ENCODE results near the gene IER2.
"Not testable (repeated sequence)": the region's sequence is repeated elsewhere in the genome, so short reads cannot be mapped to it uniquely, and the experiment has no call there.

Gene IER2

GRCh38 chr19:13163609-13164342, 13.6 kb downstream of the IER2 start:
- DNase-seq (ENCODE audit: low read depth in 2 of 2): no peak

GRCh38 chr19:13164343-13165161, 14.3 kb downstream of the IER2 start:
- no peak for DNase-seq (ENCODE audit: low read depth in 2 of 2)

- no peak for DNase-seq (ENCODE audit: low read depth in 2 of 2)
These were observed 15.2 kb downstream of the IER2 start for GRCh38 chr19:13165162-13165997.

- DNase-seq (ENCODE audit: low read depth in 2 of 2): not testable (repeated sequence)
These were observed 15.9 kb downstream of the IER2 start for GRCh38 chr19:13166151-13166550.

GRCh38 chr19:13169769-13170168, 19.6 kb downstream of the IER2 start:
- DNase-seq (ENCODE audit: low read depth in 2 of 2): no peak

- DNase-seq (ENCODE audit: low read depth in 2 of 2): no peak
These were observed 20.9 kb downstream of the IER2 start for GRCh38 chr19:13171146-13171545.

GRCh38 chr19:13172346-13173138, 22.3 kb downstream of the IER2 start:
- DNase-seq (ENCODE audit: low read depth in 2 of 2): peak; percentile 63 to 73

- DNase-seq (ENCODE audit: low read depth in 2 of 2): no peak
These were observed 23.0 kb downstream of the IER2 start for GRCh38 chr19:13173139-13173737.

- no peak for DNase-seq (ENCODE audit: low read depth in 2 of 2)
These were observed 26.1 kb downstream of the IER2 start for GRCh38 chr19:13176345-13176744.

- DNase-seq (ENCODE audit: low read depth in 2 of 2): not testable (repeated sequence)
These were observed 27.4 kb downstream of the IER2 start for GRCh38 chr19:13177584-13177983.

- not testable (repeated sequence) for DNase-seq (ENCODE audit: low read depth in 2 of 2)
These were observed 28.1 kb downstream of the IER2 start for GRCh38 chr19:13178291-13178690.

GRCh38 chr19:13181747-13182388, 31.7 kb downstream of the IER2 start:
- peak in 1 of 2 donors; percentile 38 for DNase-seq (ENCODE audit: low read depth in 2 of 2)

- not testable (repeated sequence) for DNase-seq (ENCODE audit: low read depth in 2 of 2)
These were observed 34.7 kb downstream of the IER2 start for GRCh38 chr19:13184926-13185325.

GRCh38 chr19:13185763-13186657, 35.8 kb downstream of the IER2 start:
- DNase-seq (ENCODE audit: low read depth in 2 of 2): not testable (repeated sequence)

GRCh38 chr19:13186688-13187087, 36.5 kb downstream of the IER2 start:
- DNase-seq (ENCODE audit: low read depth in 2 of 2): not testable (repeated sequence)

- no peak for DNase-seq (ENCODE audit: low read depth in 2 of 2)
These were observed 37.2 kb downstream of the IER2 start for GRCh38 chr19:13187419-13187818.

- DNase-seq (ENCODE audit: low read depth in 2 of 2): no peak
These were observed 39.4 kb downstream of the IER2 start for GRCh38 chr19:13189600-13189999.

- DNase-seq (ENCODE audit: low read depth in 2 of 2): no peak
These were observed 40.8 kb downstream of the IER2 start for GRCh38 chr19:13190781-13191540.

GRCh38 chr19:13195678-13196077, 45.5 kb downstream of the IER2 start:
- no peak for DNase-seq (ENCODE audit: low read depth in 2 of 2)

All from activated CD8-positive, alpha-beta memory T cell treated with anti-CD3 and anti-CD28 coated beads for 4 hours (primary cell).